Upper lobe of right lung (tissue), 1 donor: Measurements from ENCODE around the gene NWD2. TPM values are rescaled to one million over a fixed set of nuclear protein-coding genes. Genes with fewer than 3 reads are reported as not detected.

ENCODE experiments used
- ATAC-seq: fragments of 200-7000 bp; cut with Tn5 transposase; one replicate; pipeline ENCODE4 v1.9.1; 2020; ENCODE audit warnings: mild to moderate bottlenecking, moderate library complexity
- DNase-seq: peaks from one replicate; pipeline ENCODE4 v3.0.0-alpha.2; 2020
- H3K27ac ChIP-seq: fragments of 200-600 bp; one replicate; pipeline ENCODE4 v1.8.0; 2022
- H3K27me3 ChIP-seq: fragments of 200-600 bp; one replicate; pipeline ENCODE4 v1.8.0; 2022; ENCODE audit warnings: mild to moderate bottlenecking
- H3K36me3 ChIP-seq: fragments of 200-600 bp; one replicate; pipeline ENCODE4 v1.8.0; 2022
- H3K4me1 ChIP-seq: fragments of 200-600 bp; one replicate; pipeline ENCODE4 v1.8.0; 2022
- H3K4me3 ChIP-seq: fragments of 200-600 bp; one replicate; pipeline ENCODE4 v1.8.0; 2022; ENCODE audit warnings: mild to moderate bottlenecking
- H3K9me3 ChIP-seq: fragments of 200-600 bp; one replicate; pipeline ENCODE4 v1.8.0; 2022
- CTCF ChIP-seq: fragments of 200-600 bp; IDR thresholded peaks from one replicate; pipeline ENCODE4 v1.8.0; 2022; ENCODE audit warnings: antibody characterized with exemption
- intact Hi-C: fragments of 100-400 bp; cut with DNase I; formaldehyde crosslinking; loops from one replicate; pipeline ENCODE4 v1.11.0; 2022
- total RNA-seq: library from RNA; stranded (reverse); fragmentation: NEBNext Ultra II Directional; extraction: Animal tissue kit (Norgen Biotek cat#: 25700); gene quantifications from one replicate; pipeline ENCODE4 v1.2.1, GENCODE V29; 2021
- donor health status: DM: no; HTN: yes; CAD: no; lungs with severe emphysema.

The NWD2 gene
- total RNA-seq, 1 donor from 2014 or later = not detected

- no peak overlapping the region for H3K27ac ChIP-seq
- no peaks in the 10 kb centered on the region for H3K36me3 ChIP-seq
- no peak for DNase-seq
- intact Hi-C loops = no loop called here
- no peak for ATAC-seq
- H3K4me1 ChIP-seq = peaks cover 4% of the 10 kb centered on the region
- no peaks in the 10 kb centered on the region for H3K27me3 ChIP-seq
- H3K9me3 ChIP-seq = no peaks in the 10 kb centered on the region
- TF ChIP-seq CTCF = no peak
- H3K4me3 ChIP-seq = no peak overlapping the region
These were observed 182.7 kb downstream of the NWD2 start for GRCh38 chr4:37427193-37427592.

GRCh38 chr4:37429906-37430305 lies 185.4 kb downstream of the NWD2 start:
- no peak for ATAC-seq
- intact Hi-C loops = no loop called here
- no peak overlapping the region for H3K27ac ChIP-seq
- no peaks in the 10 kb centered on the region for H3K9me3 ChIP-seq
- H3K36me3 ChIP-seq = no peaks in the 10 kb centered on the region
- peaks cover 4% of the 10 kb centered on the region for H3K4me1 ChIP-seq
- no peak overlapping the region for H3K4me3 ChIP-seq
- no peak for TF ChIP-seq CTCF
- no peaks in the 10 kb centered on the region for H3K27me3 ChIP-seq
- DNase-seq = no peak

GRCh38 chr4:37430718-37431416 lies 186.3 kb downstream of the NWD2 start:
- TF ChIP-seq CTCF = no peak
- ATAC-seq (no peak), DNase-seq (no peak)
- intact Hi-C loops = no loop called here
- Histone ChIP-seq H3K27me3 (no peaks in the 10 kb centered on the region), H3K4me3 (no peak overlapping the region), H3K9me3 (no peaks in the 10 kb centered on the region), H3K27ac (no peak overlapping the region), H3K36me3 (no peaks in the 10 kb centered on the region), H3K4me1 (peaks cover 4% of the 10 kb centered on the region)

- no peaks in the 10 kb centered on the region for H3K9me3 ChIP-seq
- H3K27ac ChIP-seq = no peak overlapping the region
- no peaks in the 10 kb centered on the region for H3K27me3 ChIP-seq
- no peak for ATAC-seq
- no peaks in the 10 kb centered on the region for H3K36me3 ChIP-seq
- no peak overlapping the region for H3K4me3 ChIP-seq
- H3K4me1 ChIP-seq = peaks cover 4% of the 10 kb centered on the region
- no peak for DNase-seq
- no peak for TF ChIP-seq CTCF
- intact Hi-C loops = no loop called here
These were observed 186.8 kb downstream of the NWD2 start for GRCh38 chr4:37431417-37431743.

GRCh38 chr4:37434469-37434868 lies 189.9 kb downstream of the NWD2 start:
- TF ChIP-seq CTCF = no peak
- Histone ChIP-seq H3K4me3 (no peak overlapping the region), H3K36me3 (no peaks in the 10 kb centered on the region), H3K27me3 (no peaks in the 10 kb centered on the region), H3K27ac (no peak overlapping the region), H3K9me3 (no peaks in the 10 kb centered on the region), H3K4me1 (peaks cover 4% of the 10 kb centered on the region)
- DNase-seq (no peak), ATAC-seq (no peak)
- intact Hi-C loops = no loop called here

GRCh38 chr4:37436546-37436945 lies 192.0 kb downstream of the NWD2 start:
- DNase-seq = no peak
- Histone ChIP-seq H3K4me3 (no peak overlapping the region), H3K27ac (no peak overlapping the region), H3K36me3 (no peaks in the 10 kb centered on the region), H3K4me1 (no peaks in the 10 kb centered on the region), H3K9me3 (no peaks in the 10 kb centered on the region), H3K27me3 (no peaks in the 10 kb centered on the region)
- ATAC-seq = no peak
- intact Hi-C loops = no loop called here
- no peak for TF ChIP-seq CTCF
